Medulla oblongata (tissue), 1 donor: Measurements from ENCODE around the gene NUB1.

Experiments used
- DNase-seq: peaks from one replicate; pipeline ENCODE4 v3.0.0-alpha.2; 2015; ENCODE audit errors: extremely low spot score

The NUB1 gene

GRCh38 chr7:151389096-151389767, 47.6 kb downstream of the NUB1 start:
- no peak for DNase-seq

GRCh38 chr7:151389768-151390597, 48.4 kb downstream of the NUB1 start:
- DNase-seq, result no peak

DNA sequence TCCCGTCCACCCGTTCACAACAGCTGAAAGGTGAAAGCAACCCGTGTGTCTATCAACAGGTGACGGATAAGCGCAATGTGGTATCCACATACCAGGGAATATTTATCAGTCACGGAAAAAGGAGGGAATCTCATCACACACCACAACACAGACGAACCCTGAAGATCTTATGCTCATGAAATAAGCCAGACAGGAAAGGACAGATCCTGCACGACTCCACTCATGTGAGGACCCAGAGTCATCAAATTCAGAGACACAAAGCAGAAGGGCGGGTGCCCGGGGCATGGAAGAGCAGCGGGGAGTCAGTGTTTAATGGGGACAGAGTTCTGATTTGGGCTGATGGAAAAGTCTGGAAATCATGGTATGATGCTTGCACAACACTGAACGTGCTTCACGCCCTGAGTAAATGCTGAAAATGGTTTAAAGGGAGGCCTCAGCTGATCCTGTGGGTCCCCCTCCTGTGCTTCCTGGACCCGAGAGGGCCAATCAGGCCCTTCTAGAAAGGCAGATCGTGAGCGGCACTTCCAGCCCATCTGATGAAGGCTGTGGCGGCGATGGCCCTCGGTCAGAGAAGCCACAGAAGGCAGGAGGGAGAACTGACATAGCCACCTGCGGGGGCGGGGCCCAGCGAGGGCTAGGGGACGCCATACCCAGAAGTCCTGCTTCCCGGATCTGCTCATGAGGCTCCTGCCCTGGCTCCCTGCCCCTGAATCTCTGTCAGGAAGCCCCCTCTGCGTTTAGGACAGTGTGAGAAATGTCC, 49.2 kb downstream of the NUB1 start:
- no peak for DNase-seq

DNA sequence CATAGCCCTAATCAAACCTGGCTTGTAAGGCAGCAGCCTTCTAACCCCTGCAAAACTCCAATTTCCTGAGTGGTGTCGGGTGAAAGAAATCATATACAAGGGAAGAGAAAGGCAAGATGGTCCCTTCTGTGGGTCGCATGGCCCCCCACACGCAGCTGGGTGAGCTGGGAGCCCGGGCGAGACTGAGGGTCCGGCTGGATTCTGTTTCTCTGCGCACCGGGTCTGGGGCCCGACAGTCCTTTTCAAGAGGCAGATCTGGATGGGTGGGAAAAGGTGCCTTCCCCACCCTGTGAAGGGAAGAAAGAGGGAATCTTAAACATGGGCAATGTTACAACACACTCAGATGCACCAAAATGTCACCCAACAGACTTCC, 49.7 kb downstream of the NUB1 start:
- DNase-seq, result no peak

DNA sequence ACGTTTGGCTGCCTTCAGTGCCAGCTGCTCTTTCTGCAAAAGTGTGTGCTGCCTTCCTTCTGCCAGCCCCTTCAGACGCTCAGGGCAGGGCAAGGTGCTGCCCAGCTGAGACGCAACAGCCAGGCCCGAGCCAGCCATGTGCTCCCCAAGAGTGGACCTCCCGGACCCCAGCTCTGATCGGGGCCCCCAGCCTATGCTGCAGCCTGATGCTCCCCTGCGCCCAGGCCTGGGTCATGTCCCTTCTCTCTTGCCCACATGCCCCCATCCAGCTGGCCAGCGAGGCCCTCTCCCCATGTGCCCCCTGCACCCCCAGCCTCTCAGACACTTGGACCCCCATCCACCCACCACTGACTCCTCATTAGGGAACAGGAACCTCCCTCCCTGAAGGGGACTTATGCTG, 50.4 kb downstream of the NUB1 start:
- DNase-seq, result no peak

DNA sequence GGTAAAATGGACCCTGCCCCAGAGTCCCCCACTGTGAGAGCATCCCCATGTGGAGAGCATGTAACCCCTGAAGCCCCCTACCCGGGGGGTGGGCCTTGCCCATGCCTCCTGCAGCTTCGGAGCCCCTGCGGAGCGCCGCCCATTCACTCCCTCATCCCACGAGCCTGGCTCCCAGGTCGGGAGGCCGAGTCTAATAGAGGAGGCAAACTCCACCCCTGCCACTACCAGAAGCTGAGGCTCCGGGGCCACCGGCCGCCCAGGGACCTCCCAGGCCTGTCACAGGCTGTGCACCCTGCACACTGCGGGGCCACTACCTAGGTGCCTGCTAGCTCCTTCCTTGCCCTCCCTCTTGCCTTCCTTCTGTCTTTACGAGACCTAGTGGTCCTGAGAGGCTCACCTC, 50.8 kb downstream of the NUB1 start:
- DNase-seq, result no peak

DNA sequence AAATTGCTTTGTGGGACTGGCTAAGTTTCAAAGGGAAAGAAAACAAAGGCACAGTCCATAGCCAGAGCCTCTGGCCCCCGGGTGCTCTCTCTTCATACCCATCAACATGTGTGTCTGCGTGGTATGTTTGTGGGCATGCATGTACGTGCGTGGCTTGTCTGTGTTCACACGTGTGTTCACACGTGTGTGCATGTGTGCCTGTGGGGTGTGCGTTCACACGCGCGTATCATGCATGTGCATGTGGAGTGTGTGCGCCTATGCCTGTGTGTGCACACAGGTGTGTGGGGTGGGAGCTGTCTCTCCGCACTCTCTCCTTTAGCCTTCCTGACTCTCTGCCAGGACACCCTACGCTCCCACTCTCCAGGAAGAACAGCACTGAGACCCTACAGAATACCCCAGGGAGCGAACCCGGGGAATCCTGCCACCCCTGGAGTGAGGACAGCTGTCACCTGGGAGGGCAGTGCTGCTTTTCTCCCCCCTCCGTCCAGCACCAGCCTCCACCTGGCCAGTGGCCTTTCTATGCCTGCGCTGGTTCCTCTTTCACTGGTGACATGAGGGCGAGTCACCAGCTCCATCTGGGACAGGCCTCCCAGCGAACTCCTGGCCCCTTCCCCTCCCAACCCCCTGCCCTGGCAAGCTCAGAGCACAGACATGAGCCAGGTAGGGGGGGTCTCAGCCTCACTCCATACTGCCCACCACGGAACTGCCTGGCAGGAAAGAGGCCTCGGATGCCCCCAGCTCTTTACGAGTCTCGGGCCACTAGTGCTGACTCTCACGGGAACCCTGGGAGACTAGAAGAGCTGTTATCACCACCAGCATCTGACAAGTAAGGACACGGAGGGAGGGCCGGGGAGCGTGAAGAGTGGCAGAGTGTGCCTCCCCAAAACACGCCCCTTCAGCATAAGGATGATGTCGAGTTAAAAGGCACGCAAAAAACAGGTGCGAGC, 51.7 kb downstream of the NUB1 start:
- DNase-seq, result no peak

DNA sequence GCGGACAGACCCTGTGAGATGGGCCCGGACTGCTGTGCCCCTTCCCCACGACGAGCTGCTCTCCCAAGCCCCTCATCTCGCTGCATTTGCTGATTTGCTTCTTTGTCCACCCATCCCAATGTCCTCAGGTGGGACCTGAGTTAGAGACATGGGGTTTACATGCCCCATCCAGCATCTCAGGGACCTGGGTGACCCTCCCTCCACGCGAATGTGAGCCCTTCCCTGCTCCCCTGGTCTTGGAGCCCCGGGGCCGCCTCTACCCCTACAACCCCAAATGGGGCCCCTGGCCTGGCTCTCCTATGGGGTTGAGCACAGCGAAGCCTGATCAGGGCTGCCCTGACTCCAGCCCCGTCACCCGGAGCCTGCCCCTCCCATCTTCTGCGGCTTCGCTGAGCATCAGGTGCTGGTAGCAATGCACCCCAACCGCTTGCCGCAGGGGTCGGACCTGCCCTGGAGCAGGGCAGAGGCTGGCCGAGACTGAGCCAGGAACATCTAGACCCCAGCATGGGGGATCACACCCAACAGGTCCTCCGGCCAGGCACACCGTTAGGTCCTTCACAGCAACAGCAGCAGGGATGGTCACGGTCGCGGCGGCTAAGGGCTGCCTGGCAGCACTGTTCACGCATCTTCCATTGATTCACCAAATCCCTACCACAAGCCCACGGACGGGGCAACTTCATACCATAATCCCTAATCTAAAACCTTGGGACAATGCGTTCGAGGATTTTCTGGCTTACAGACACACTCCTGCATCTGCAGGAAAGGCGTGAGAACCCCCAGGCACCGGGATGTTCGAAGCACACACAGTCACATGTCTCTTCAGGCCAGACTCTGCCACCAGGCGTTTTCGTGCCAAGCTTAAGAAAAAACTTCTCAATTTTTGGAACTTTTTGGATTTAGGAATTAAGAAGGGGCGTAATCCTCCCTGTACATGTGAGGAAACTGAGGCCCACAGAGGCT, 52.7 kb downstream of the NUB1 start:
- no peak for DNase-seq

- DNase-seq, result no peak
Observed at GRCh38 chr7:151395036-151395367, 53.4 kb downstream of the NUB1 start.

DNA sequence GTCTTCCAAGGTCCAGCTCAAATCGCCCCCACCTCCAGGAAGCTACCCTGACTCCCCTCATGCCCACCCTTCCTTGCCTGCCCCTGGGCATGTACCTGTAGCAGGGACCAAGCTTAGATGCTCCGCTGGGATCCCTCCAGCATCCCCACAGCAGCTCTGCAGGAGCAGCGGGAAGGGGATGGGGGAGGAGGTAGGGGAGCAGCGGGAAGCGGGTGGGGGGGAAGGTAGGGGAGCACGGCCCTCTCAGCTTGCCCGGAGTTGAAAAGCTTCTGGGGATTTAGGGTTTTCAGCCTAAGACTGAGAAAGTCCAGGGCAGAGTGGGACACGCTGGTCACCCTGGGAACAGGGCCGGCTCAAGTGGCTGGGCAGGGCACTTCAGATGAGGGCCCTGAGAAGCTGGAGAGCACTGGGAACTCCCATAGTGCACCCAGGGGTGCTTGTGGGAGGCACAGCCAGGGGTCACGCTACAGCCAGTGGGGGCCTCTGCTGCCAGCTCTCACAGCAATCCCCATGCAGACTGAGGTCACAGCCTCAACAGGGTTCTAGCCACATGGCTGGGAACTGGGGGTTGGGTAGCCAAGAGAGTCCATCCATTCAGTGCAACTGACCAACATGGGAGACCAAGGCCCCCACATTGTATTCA, 54.8 kb downstream of the NUB1 start:
- no peak for DNase-seq

DNA sequence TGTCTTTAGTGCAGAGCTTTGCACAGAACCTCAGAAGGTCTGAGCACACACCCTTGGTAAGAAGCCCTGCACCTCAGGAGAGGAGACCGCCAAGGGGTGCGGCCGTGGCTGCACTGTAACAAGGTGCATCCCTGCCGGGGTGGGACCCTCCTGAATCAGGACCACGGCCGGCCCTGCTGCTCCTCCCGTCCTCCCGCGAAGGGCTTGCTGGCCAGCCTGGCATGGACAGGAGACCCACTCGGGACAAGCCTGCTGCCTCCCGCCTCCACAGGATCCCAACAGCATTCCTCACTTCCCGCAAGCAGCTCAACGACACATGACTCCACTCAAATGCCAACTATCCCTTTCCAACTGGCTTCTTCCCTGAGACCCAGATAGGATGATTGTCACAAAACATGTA, 55.4 kb downstream of the NUB1 start:
- DNase-seq, result no peak

DNA sequence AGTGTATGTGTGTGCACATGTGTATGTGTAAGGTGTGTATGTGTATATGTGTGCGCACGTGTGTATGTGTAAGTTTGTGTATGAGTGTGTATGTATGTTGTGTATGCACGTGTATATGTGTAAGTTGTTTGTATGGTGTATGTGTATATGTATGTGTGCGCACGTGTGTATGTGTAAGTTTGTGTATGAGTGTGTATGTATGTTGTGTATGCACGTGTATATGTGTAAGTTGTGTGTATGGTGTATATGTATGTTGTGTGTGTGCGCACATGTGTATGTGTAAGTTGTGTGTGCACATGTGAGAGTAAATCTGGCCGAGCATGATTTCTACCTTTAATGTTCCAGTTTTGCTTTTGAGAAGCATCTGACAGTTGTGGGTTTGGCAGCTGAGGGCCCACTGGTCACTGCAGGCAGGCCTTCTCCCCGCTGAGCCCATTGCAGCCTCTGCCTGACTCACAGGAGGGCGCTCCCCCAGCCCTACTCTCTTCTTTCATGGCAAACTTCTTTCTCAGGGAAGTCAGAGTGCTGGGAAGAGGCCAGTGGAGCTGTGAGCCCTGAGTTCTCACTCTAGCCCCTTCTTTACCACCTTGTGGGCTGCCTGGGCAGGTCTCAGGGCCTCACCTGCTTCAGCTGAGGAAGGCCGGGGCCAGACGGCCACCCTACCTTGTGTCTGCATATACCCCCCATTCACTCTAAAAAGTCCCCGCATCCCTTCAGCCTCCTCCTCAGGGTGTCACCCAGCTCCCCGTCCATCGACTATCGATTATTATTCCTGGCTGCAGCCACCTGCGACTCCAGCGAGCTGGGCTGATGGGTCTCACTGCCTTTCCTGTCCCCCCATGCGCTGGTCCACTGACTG, 57.1 kb downstream of the NUB1 start:
- no peak for DNase-seq

- DNase-seq, result no peak
Observed at GRCh38 chr7:151399305-151399601, 57.6 kb downstream of the NUB1 start.

- DNase-seq, result no peak
Observed at GRCh38 chr7:151399906-151400305, 58.3 kb downstream of the NUB1 start.

GRCh38 chr7:151400626-151401315, 59.2 kb downstream of the NUB1 start:
- DNase-seq, result no peak

- DNase-seq, result no peak
Observed at GRCh38 chr7:151402029-151402835, 60.6 kb downstream of the NUB1 start.

DNA sequence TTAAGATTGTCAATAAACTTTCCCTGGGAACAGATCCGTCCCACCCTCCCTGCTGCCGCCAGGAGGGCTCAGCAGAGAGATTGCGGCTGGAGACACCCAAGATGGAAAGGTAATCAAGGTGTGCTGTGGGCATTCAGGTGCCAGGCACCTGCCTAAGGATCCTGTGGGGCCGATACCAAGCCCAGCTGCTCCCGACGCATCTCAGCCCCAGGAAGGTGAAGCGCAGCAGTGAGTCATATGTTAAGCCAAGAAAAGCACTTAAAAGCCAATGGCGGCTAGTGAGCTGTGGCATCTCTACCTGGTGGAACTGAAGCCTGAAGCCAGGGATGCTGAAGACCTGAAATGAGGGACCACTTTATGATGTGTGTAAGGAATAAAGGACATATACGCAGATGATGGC, 62.2 kb downstream of the NUB1 start:
- DNase-seq, result no peak
